SK-N-SH treated with all-trans-retinoic acid at 6 μM for 48 hours (cell line): ENCODE results near the gene ARAP2.

Source experiments
- ARNTL ChIP-seq: fragments of 450-650 bp; formaldehyde crosslinking; IDR thresholded peaks from 2 replicates; pipeline ENCODE4 v1.5.0; 2020; ENCODE audit warnings: low read depth, mild to moderate bottlenecking, moderate library complexity, borderline replicate concordance
- BACH2 ChIP-seq: fragments of 250-450 bp; sonication (Bioruptor Pico); IDR thresholded peaks from 2 replicates; pipeline ENCODE4 v1.9.0; 2021; ENCODE audit warnings: mild to moderate bottlenecking, borderline replicate concordance
- CREB5 ChIP-seq: fragments of 250-450 bp; sonication (Bioruptor Pico); IDR thresholded peaks from 2 replicates; pipeline ENCODE4 v1.5.1; 2020; ENCODE audit warnings: low read depth, mild to moderate bottlenecking, moderate library complexity
- GLIS3 ChIP-seq: fragments of 250-450 bp; sonication (Bioruptor Pico); IDR thresholded peaks from 2 replicates; pipeline ENCODE4 v1.5.0; 2020; ENCODE audit warnings: mild to moderate bottlenecking, moderate library complexity
- OSR1 ChIP-seq: fragments of 250-450 bp; sonication (Bioruptor Pico); IDR thresholded peaks from 2 replicates; pipeline ENCODE4 v1.8.0; 2022; ENCODE audit warnings: moderate library complexity, mild to moderate bottlenecking, inconsistent platforms
- PATZ1 ChIP-seq: fragments of 250-450 bp; sonication (Bioruptor Pico); IDR thresholded peaks from 2 replicates; pipeline ENCODE4 v1.8.0; 2020; ENCODE audit warnings: mild to moderate bottlenecking, moderate library complexity, borderline replicate concordance
- RARB ChIP-seq: fragments of 250-450 bp; sonication (Bioruptor Pico); IDR thresholded peaks from 2 replicates; pipeline ENCODE4 v1.8.0; 2021; ENCODE audit warnings: mild to moderate bottlenecking, moderate library complexity
- TCF4 ChIP-seq: fragments of 250-450 bp; sonication (Bioruptor Pico); IDR thresholded peaks from 2 replicates; pipeline ENCODE4 v1.8.0; 2021; ENCODE audit warnings: mild to moderate bottlenecking, moderate library complexity, borderline replicate concordance
- TOX ChIP-seq: fragments of 250-450 bp; sonication (Bioruptor Pico); IDR thresholded peaks from 2 replicates; pipeline ENCODE4 v1.8.0; 2021; ENCODE audit warnings: mild to moderate bottlenecking, moderate library complexity, borderline replicate concordance
- ZC3H10 ChIP-seq: fragments of 250-450 bp; sonication (Bioruptor Pico); IDR thresholded peaks from 2 replicates; pipeline ENCODE4 v1.5.1; 2021; ENCODE audit warnings: mild to moderate bottlenecking, moderate library complexity
- ZFP3 ChIP-seq: fragments of 250-450 bp; sonication (Bioruptor Pico); IDR thresholded peaks from 2 replicates; pipeline ENCODE4 v1.5.0; 2020; ENCODE audit warnings: mild to moderate bottlenecking, moderate library complexity
- ZFP30 ChIP-seq: fragments of 450-650 bp; formaldehyde crosslinking; IDR thresholded peaks from 2 replicates; pipeline ENCODE4 v1.5.0; 2022; ENCODE audit warnings: mild to moderate bottlenecking, moderate library complexity
- TF ChIP-seq, protein P1 (sequence below): fragments of 250-450 bp; sonication (Bioruptor Pico); IDR thresholded peaks from 2 replicates; pipeline ENCODE4 v1.8.0; 2021; ENCODE audit warnings: low read depth, mild to moderate bottlenecking, moderate library complexity, borderline replicate concordance
- TF ChIP-seq, protein P2 (sequence below): fragments of 250-450 bp; sonication (Bioruptor Pico); IDR thresholded peaks from 2 replicates; pipeline ENCODE4 v1.5.1; 2021; ENCODE audit warnings: mild to moderate bottlenecking, moderate library complexity

DNA sequence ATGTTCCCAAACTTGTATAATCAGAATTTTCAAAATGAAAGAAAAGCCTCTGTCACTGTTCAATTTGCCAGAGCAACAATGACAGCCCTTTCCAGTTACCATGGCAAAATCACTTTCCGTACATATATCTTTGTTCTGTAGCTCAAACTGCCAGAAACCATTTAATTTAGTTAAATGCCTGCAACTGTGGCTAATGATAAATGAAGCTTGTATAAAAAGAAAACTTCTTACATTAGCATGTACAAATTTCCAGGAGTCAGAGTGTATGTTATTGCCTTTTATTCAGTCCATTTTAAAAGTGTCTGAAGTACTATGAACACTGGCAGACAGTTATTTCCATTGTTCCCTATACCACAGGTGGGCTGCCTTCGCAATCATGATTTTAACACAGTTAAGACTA, 30.3 kb downstream of the ARAP2 start:
- TF ChIP-seq PATZ1 (CRISPR knock-in tag) (no peak), CREB5 (CRISPR knock-in tag) (no peak), TCF4 (no peak), OSR1 (no peak), BACH2 (CRISPR knock-in tag) (no peak), ARNTL (CRISPR knock-in tag) (no peak), ZFP3 (CRISPR knock-in tag) (no peak), RARB (no peak), ZC3H10 (CRISPR knock-in tag) (no peak), TOX (CRISPR knock-in tag) (no peak), ZFP30 (no peak), GLIS3 (CRISPR knock-in tag) (no peak)
- TF ChIP-seq, protein P1, sequence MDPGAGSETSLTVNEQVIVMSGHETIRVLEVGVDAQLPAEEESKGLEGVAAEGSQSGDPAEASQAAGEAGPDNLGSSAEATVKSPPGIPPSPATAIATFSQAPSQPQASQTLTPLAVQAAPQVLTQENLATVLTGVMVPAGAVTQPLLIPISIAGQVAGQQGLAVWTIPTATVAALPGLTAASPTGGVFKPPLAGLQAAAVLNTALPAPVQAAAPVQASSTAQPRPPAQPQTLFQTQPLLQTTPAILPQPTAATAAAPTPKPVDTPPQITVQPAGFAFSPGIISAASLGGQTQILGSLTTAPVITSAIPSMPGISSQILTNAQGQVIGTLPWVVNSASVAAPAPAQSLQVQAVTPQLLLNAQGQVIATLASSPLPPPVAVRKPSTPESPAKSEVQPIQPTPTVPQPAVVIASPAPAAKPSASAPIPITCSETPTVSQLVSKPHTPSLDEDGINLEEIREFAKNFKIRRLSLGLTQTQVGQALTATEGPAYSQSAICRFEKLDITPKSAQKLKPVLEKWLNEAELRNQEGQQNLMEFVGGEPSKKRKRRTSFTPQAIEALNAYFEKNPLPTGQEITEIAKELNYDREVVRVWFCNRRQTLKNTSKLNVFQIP (CRISPR knock-in tag): no peak
- TF ChIP-seq, protein P2, sequence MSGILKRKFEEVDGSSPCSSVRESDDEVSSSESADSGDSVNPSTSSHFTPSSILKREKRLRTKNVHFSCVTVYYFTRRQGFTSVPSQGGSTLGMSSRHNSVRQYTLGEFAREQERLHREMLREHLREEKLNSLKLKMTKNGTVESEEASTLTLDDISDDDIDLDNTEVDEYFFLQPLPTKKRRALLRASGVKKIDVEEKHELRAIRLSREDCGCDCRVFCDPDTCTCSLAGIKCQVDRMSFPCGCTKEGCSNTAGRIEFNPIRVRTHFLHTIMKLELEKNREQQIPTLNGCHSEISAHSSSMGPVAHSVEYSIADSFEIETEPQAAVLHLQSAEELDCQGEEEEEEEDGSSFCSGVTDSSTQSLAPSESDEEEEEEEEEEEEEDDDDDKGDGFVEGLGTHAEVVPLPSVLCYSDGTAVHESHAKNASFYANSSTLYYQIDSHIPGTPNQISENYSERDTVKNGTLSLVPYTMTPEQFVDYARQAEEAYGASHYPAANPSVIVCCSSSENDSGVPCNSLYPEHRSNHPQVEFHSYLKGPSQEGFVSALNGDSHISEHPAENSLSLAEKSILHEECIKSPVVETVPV (CRISPR knock-in tag): no peak
